SK-N-SH treated with all-trans-retinoic acid at 6 μM for 48 hours (cell line): ENCODE results near the gene INPP5E.

Experiments used
- ARNTL ChIP-seq: fragments of 450-650 bp; formaldehyde crosslinking; IDR thresholded peaks from 2 replicates; pipeline ENCODE4 v1.5.0; 2020; ENCODE audit warnings: low read depth, mild to moderate bottlenecking, moderate library complexity, borderline replicate concordance
- CREB5 ChIP-seq: fragments of 250-450 bp; sonication (Bioruptor Pico); IDR thresholded peaks from 2 replicates; pipeline ENCODE4 v1.5.1; 2020; ENCODE audit warnings: low read depth, mild to moderate bottlenecking, moderate library complexity
- CSRNP3 ChIP-seq: fragments of 250-450 bp; sonication (Bioruptor Pico); IDR thresholded peaks from 2 replicates; pipeline ENCODE4 v1.5.1; 2021; ENCODE audit warnings: mild to moderate bottlenecking, moderate library complexity
- ESRRG ChIP-seq: fragments of 250-450 bp; sonication (Bioruptor Pico); IDR thresholded peaks from 2 replicates; pipeline ENCODE4 v1.6.1; 2021; ENCODE audit warnings: mild to moderate bottlenecking
- GLIS3 ChIP-seq: fragments of 250-450 bp; sonication (Bioruptor Pico); IDR thresholded peaks from 2 replicates; pipeline ENCODE4 v1.5.0; 2020; ENCODE audit warnings: mild to moderate bottlenecking, moderate library complexity
- ISL1 ChIP-seq: fragments of 250-450 bp; sonication (Bioruptor Pico); IDR thresholded peaks from 2 replicates; pipeline ENCODE4 v2.1.2; 2022; ENCODE audit warnings: mild to moderate bottlenecking, moderate library complexity
- PATZ1 ChIP-seq: fragments of 250-450 bp; sonication (Bioruptor Pico); IDR thresholded peaks from 2 replicates; pipeline ENCODE4 v1.8.0; 2020; ENCODE audit warnings: mild to moderate bottlenecking, moderate library complexity, borderline replicate concordance
- POU6F1 ChIP-seq: fragments of 250-450 bp; sonication (Bioruptor Pico); IDR thresholded peaks from 2 replicates; pipeline ENCODE4 v1.8.0; 2021; ENCODE audit warnings: low read depth, mild to moderate bottlenecking, moderate library complexity, borderline replicate concordance
- SNAI2 ChIP-seq: fragments of 250-450 bp; sonication (Bioruptor Pico); IDR thresholded peaks from 2 replicates; pipeline ENCODE4 v1.5.0; 2020; ENCODE audit warnings: mild to moderate bottlenecking, moderate library complexity
- TOX ChIP-seq: fragments of 250-450 bp; sonication (Bioruptor Pico); IDR thresholded peaks from 2 replicates; pipeline ENCODE4 v1.8.0; 2021; ENCODE audit warnings: mild to moderate bottlenecking, moderate library complexity, borderline replicate concordance
- TSHZ2 ChIP-seq: fragments of 250-450 bp; sonication (Bioruptor Pico); IDR thresholded peaks from 2 replicates; pipeline ENCODE4 v1.5.0; 2020; ENCODE audit warnings: mild to moderate bottlenecking, moderate library complexity
- ZC3H10 ChIP-seq: fragments of 250-450 bp; sonication (Bioruptor Pico); IDR thresholded peaks from 2 replicates; pipeline ENCODE4 v1.5.1; 2021; ENCODE audit warnings: mild to moderate bottlenecking, moderate library complexity
- ZNF565 ChIP-seq: fragments of 450-650 bp; formaldehyde crosslinking; conservative IDR thresholded peaks from 2 replicates; pipeline ENCODE4 v1.5.0; 2020; ENCODE audit warnings: low read depth, mild to moderate bottlenecking, moderate library complexity
- ZNF8 ChIP-seq: fragments of 450-650 bp; formaldehyde crosslinking; IDR thresholded peaks from 2 replicates; pipeline ENCODE4 v1.5.0; 2020; ENCODE audit warnings: mild to moderate bottlenecking, moderate library complexity

GRCh38 chr9:136385015-136385414, 54.6 kb downstream of the INPP5E start:
- TF ChIP-seq CREB5 (CRISPR knock-in tag) (no peak), CSRNP3 (CRISPR knock-in tag) (no peak), ZNF565 (no peak), GLIS3 (CRISPR knock-in tag) (no peak), ARNTL (CRISPR knock-in tag) (no peak), POU6F1 (no peak), ZNF8 (CRISPR knock-in tag) (no peak), ISL1 (no peak), TSHZ2 (CRISPR knock-in tag) (no peak), ZC3H10 (CRISPR knock-in tag) (no peak), ESRRG (no peak), TOX (CRISPR knock-in tag) (no peak), PATZ1 (CRISPR knock-in tag) (no peak), SNAI2 (CRISPR knock-in tag) (no peak)
